H1 (cell line): ENCODE data around the gene PRKRIP1. TPM values are rescaled to one million over a fixed set of nuclear protein-coding genes. Genes with fewer than 3 reads are reported as not detected.

Source experiments
- BRCA1 ChIP-seq: IDR thresholded peaks from 2 replicates; pipeline ENCODE4 v1.6.1; 2012; ENCODE audit warnings: low read depth, low read length, improper control_type of control experiment
- CBX8 ChIP-seq: fragments of 300-800, 300-1000 bp; sonication (generic); IDR thresholded peaks from 2 replicates; pipeline ENCODE4 v1.7.1; 2016; ENCODE audit warnings: low read depth, low read length, borderline replicate concordance
- JUND ChIP-seq: IDR thresholded peaks from 2 replicates; pipeline ENCODE4 v1.6.1; 2011; ENCODE audit warnings: mild to moderate bottlenecking, improper control_type of control experiment, low read length
- SAP30 ChIP-seq: fragments of 300-600 bp; sonication (generic); IDR thresholded peaks from 2 replicates; pipeline ENCODE4 v1.7.1; 2012; ENCODE audit warnings: low read length, moderate library complexity, mild to moderate bottlenecking, inconsistent platforms; ENCODE audit not compliant: insufficient read depth, insufficient replicate concordance
- TAF1 ChIP-seq: IDR thresholded peaks from 2 replicates; pipeline ENCODE4 v1.6.1; 2011; ENCODE audit warnings: mild to moderate bottlenecking, low read depth, low read length
- TEAD4 ChIP-seq: IDR thresholded peaks from 2 replicates; pipeline ENCODE4 v1.6.1; 2012; ENCODE audit warnings: low read depth, low read length, inconsistent platforms, mixed read lengths
- USF2 ChIP-seq: IDR thresholded peaks from 2 replicates; pipeline ENCODE4 v1.6.1; 2011; ENCODE audit warnings: low read length, improper control_type of control experiment
- polyA plus RNA-seq, 7 experiments: library from polyadenylated mRNA; depleted of rRNA in 3 of 7; stranded (reverse) in 5 of 7; unstranded in 2 of 7; fragments of >200 nt in 5 of 7; fragments of 200-250 nt in 2 of 7; gene quantifications; 1 replicate in 5 of 7; 2 replicates in 1 of 7; 4 replicates in 1 of 7; pipeline versions ENCODE4 v1.2.1 to v1.2.3, GENCODE V29; 2011 to 2013; ENCODE audit warnings: missing spikeins in 2 of 7, mixed read lengths in 2 of 7
- total RNA-seq: library from RNA; stranded (reverse); fragmentation: NEBNext Ultra II Directional; extraction: Animal tissue kit (Norgen Biotek cat#: 25700); gene quantifications from 2 replicates; pipeline ENCODE4 v1.2.1, GENCODE V29; 2021
- TF ChIP-seq, protein P1 (sequence below): IDR thresholded peaks from 2 replicates; pipeline ENCODE4 v1.6.1; 2012; ENCODE audit warnings: inconsistent platforms

The PRKRIP1 gene
- total and polyA plus RNA-seq, 2 of the 8 experiments (the other 6 are each of a cell fraction or from before 2014, with no cell fraction given) = 11.1 to 22.0 TPM

DNA sequence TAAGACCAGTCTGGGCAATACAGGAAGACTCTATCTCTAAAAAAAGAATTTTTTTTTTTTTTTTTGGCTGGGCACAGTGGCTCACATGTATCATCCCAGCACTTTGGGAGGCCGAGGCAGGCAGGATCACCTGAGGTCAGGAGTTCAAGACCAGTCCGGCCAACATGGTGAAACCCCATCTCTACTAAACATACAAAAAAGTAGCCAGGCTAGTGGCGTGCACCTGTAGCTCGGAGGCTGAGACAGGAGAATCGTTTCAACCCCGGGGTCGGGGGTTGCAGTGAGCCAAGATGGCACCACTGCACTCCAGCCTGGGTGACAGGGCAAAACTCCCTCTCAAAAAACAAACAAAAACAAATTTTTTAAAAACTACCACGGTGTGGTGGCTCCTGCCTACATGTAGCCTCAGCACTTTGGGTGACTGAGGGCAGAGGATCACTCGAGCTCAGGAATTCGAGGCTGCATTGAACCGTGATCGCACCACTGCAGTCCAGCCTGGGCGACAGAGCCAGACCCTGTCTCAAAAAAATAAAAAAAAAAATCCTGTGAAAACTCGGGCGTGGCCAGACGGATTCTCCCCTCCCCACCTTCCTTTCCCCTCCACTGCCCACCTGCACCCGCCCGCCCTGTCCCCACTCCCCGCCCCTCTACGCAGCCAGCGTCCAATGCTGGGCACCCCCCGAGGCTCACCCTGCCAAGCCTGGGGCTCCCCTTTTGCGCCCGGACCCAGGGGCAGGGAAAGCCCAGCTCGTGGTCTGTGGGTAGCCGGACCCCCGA, 36.5 kb downstream of the PRKRIP1 start (continued):
- TF ChIP-seq SAP30 (no peak), USF2 (no peak), BRCA1 (no peak), JUND (no peak), CBX8 (no peak), TEAD4 (no peak), TAF1 (no peak)
- TF ChIP-seq, protein P1, sequence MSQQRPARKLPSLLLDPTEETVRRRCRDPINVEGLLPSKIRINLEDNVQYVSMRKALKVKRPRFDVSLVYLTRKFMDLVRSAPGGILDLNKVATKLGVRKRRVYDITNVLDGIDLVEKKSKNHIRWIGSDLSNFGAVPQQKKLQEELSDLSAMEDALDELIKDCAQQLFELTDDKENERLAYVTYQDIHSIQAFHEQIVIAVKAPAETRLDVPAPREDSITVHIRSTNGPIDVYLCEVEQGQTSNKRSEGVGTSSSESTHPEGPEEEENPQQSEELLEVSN = no peak
